GM21737 (cell line): ENCODE measurements around the gene P2RX3.
"Not testable (repeated sequence)": the region's sequence is repeated elsewhere in the genome, so short reads cannot be mapped to it uniquely, and the experiment has no call there.

Source experiments
- ATAC-seq: cut with Tn5 transposase; IDR thresholded peaks from one replicate; pipeline ENCODE4 v1.9.1; 2021; ENCODE audit warnings: mild to moderate bottlenecking, moderate library complexity; ENCODE audit not compliant: unreplicated experiment

The P2RX3 gene

DNA sequence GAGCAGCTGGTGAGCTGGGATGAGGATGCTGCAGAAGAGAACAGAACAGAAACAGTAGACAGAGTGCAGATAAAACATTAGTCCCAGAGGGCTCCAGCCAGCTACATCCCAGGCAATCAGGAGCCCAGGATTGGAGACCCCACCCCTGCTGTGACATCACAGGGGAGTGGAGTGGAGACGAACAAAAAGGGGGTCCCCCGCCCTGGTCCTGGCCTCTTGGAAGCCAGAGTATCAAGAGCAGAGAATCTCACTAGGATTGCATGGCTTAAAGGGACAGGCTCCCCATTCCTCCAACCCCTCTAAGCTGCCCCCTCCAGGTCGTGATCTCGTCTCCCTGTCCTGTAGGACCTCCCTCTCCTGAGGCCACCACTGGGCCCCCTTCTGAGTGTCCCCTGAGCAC lies at the start of gene P2RX3:
Gene P2RX3 (plus strand): TSS at position 211 of the 400 bp plus-strand sequence. CDS start 199 bp downstream, outside the sequence.
- no peak for ATAC-seq

DNA sequence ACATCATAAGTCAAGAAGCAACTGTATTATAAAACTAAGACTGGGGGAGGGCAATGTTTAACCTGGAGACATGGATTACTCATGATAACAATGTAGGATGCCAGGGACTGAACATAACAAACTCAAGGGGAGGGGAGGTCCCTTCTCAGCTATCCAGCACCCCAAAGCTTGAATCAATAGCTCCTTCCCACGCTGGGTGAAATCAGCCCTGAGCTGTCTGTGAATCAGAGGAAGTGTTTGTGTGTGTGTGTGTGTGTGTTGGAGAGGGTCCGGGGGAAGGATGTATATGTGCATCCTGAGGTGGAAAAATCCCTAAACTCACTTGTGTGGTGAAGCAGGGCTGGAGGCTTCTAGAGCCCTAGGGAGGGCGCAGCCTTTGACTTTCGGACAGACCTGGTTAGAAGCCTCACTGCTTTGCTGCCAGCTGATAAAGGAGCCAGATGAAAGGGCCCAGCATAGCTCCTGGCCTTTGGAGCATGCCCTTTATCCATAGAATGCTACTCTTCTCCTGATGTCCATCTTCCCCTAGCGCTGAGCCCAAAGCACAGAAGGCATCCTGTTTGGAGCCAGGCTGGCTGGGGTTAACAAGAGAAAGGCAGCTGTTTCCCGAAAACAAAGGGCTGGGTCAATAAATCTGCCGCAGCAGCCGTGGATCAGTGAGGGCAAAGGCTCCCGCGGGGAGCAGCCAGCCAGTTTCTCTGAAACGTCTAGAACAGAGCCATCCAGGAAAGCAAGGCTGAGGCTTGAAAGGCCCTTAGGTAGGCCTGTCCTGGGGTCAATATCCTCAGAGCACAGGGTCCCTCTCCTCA lies 49.2 kb upstream of the P2RX3 start:
- no peak for ATAC-seq

DNA sequence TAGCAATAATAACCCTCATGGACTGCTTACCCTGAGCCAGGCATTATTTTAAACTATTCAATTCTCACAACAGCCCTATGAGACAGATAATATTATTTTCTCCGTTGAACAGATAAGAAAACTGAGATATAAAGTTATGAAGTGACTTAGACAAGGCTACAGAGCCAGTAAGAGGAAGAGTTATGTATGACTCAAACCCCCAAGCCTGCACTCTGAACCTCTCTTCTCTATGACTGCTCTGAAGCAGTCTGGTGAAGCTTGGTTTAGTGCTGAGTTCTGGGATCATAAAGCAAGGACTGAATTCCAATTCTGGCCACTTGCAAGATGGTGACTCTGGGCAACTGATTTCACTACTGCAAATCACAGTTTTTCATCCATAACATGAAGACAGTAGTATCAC lies 47.9 kb upstream of the P2RX3 start:
- ATAC-seq: no peak

DNA sequence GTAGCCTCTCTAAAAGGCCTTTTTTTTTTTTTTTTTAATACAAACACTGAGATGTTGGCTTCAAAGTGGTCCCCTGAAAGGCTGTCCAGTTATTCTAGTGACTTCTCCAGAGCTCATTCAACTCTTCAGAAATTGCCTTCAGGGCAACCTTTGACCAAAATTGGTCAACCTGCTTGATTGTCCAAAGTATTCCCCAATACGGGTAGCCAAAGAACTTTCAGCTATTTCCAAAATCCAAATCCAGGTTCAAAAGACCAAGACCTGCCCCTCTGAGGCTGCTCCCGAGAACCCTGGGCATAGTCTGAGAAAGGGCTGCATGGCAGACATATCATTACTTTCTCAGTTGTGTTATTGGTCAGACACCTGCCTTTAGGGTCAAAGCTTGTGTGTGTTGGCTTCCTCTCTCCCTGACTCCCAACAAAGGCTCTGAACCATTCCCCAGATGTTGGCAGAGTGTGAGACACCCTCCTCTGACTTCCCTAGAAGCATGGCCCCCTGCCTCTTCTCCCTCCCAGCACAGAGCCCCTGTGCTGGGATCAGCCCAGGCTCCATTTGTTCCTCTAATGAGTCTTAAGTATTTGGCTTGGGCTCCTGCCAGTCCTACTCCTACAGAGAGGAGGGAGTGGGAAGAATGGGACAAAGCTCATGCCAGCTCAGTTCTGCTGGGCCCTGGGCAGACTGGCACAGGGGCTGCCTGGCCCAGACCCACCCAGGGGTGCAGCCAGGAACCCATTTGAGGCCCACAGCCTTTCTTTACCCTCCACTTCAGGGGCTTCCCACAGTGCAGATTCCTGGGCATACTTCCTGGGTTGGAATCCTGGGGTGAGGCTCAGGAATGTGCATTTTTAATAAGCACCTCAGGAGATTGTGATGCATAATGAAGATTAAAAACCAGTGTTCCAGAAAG lies 43.7 kb upstream of the P2RX3 start:
- no peak for ATAC-seq

DNA sequence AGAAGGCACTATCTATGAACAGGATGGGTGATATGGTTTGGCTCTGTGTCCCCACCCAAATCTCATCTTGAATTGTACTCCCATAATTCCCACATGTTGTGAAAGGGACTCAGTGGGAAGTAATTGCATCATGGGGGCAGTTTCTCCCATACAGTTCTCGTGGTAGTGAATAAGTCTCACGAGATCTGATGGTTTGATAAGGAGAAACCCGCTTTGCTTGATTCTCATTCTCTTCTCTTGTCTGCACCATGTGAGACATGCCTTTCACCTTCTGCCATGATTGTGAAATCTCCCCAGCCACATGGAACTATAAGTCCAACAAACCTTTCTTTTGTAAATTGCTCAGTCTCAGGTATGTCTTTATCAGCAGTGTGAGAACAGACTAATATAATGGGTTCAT lies 41.9 kb upstream of the P2RX3 start:
- not testable (repeated sequence) for ATAC-seq

DNA sequence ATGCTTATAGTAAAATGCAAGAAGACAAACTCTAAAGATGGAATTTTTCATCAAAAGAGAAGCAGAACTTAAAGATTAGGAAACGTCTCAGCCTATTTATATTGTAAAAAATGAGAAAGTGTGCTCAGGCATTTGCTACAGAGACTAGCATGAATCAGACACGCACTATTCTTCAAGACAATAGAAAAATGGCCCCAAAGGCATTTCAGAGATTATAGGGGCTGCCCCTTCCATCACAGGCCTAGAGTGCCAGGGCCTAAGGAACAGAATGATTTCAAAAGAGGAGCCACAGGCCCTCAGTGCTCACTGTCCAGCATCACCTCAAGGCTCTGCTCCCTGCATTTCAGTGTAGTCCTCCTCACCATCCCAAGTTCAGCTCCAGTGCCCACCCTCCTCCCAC lies 40.9 kb upstream of the P2RX3 start:
- ATAC-seq: no peak

DNA sequence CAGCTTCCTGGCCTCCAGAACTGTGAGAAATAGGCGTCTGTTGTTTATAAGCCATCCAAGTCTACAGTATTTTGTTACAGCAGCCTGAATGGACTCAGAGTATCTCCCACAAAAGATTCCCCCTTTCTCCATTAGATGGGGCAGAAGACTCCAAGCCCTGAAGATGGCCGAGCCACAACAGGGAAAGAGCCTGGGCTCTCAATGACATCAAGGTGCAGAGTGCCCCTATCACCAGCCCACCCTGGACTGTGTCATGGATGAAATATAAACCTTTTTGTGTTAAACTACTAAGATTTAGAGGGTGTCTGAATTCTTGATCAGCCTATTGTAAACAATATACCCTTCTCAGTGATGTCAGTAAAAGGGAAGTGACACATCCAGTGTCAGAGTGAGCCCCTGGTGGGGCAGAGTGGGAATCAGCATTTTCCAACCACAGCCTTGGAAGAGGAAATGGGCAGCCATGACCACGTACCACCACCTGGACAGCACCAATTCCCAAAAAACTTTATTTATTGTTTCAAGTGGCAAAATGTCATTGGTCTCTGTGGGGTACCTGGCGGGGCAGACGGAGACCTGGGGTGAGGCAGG lies 38.9 kb upstream of the P2RX3 start:
- no peak for ATAC-seq

DNA sequence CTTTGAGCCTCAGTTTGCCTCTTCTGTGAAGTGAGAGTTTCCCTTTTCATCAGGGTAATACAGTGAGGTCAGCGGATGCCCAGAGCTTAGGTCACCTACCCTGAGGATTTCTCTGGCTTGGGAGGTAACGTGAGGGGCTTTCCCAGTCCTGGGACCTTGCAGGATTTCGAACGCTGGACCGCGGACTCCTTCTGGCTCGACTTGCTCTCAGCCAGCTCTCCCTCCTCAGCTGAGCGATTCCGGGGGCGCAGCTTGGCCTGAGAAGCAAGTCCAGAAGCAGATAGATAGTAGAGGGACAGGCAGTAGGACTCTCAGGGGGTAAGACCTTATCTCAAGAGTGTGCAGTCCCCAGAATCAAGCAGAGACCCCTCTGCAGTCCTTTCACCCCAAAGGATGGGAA lies 37.4 kb upstream of the P2RX3 start:
- ATAC-seq: no peak

DNA sequence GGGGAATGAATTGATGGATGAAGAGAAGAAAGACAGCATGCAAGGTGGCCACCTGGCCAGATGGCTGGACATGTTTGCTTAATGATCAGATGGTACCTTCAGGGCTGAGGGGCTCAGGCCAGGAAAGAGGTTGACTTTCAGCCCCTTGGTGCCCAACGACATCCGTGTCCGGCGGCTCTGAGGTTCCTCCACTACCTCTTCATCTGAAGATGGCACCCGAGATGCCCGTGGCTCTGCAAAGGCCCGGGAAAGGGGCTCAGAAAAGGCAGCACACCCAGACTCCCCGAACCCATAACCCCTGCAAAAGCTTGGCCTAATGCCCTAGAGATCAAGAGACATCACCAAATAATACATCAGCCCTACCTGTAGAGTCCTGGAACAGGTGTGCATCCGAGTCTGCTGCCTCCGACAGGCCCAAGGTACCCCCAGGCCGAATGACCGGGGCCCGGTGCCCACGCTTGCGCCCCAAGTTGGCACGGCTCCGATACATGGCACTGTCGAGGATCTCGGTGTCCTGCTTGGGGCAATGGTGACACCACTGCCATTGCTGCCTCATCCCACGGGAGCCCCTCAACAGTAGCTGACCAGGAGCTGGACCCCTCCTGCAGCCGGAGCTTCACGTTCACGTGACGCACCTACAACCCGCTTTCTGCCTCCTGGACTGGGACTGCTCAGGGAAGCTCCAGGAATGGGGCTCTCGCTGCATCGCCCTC lies 36.3 kb upstream of the P2RX3 start:
- ATAC-seq: no peak

DNA sequence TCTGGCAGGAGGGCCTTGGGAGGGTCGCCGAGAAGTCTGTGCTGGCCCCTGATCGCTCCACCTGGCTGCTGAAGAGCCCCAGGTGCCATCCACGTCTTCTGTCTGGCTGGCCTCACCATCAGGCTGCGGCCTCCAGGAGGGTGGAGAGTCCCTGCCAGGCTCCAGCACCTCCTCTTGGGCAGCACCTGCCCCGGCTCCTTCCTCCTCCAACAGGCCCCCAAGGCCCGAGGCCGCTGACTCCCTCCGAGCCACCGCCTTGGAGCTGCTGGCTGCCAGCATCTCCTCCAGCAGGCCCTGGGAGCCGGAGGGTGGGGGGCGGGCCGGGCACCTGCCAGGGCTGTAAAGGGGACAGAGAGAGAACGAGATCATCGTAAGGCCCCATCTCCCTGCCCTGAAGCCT lies 35.7 kb upstream of the P2RX3 start:
- no peak for ATAC-seq

DNA sequence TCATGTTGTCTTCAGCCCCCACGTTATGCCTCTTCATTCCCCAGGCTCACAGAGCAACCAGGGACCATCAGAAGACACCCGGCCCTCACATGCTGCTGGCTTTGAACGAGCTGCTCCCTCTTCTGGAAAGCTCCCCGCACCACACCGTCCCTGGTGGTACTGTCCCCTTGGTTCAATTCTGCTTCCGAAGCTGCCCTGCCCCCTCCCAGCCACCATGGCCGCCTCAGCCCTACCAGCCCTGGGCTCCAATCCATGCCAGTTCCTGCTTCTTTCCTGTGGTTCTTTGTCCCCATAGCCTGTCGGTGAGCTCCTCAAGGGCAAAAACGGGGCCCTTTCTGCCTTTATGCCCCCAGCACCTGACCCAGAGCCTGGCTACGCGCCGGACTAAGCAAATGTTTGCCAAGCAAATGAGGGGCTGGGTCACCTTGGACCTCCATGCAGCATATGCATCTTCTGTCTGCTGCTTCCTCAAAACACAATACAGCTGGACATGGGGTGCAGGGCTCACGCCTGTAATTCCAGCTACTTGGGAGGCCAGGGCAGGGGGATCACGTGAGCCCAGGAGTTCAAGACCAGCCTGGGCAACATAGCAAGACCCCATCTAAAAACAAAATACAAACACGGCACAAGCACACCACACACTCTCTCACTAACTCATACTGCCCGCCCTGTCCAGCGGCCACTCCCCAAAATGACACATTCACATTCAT lies 34.7 kb upstream of the P2RX3 start:
- ATAC-seq: no peak

DNA sequence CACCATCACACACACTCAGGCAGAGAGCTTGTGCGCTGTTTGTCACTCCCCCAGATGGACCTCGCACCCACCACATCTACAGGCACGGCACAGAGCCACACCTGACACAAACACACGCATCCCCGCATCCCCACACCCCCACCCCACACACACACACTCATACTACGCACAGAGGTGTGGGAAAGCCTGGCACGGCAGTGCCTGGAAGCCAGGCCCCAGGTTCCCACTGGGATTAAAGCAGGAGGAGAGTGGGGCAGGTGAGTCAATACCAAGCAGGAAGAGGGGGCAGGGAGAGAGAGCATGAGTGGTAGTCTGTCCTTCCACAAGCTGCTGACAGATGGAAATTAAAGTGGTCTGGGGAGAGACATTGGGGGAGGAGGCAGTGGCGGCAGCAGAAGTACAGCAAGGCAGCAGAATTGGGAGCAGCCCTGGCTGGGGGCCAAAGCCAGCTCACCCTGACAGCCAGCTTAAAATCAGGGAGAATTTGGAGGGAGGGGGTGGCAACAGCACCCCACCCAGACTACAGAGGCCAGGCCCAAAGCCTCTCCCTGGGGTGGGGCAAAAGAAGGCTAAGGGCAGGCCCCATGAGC lies 34.1 kb upstream of the P2RX3 start:
- no peak for ATAC-seq

DNA sequence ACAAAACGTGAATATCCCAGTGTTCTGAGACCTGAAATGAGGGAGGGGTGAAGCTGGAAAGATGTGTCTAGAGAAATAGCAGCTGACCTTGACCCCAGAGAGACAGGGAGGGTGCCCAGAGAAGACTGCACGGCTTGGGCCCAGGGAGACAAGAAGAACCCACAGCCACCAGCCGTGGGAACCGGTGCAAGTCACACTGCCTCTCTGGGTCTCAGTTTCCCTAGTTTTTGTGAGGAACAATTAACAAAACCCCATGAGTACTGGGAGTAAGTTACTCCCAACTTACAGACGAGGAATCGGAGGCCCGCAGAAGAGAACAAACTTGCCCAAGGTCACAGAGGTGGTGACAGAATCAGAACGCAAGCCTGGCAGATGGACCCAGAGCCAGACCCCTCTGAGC lies 32.6 kb upstream of the P2RX3 start:
- no peak for ATAC-seq

DNA sequence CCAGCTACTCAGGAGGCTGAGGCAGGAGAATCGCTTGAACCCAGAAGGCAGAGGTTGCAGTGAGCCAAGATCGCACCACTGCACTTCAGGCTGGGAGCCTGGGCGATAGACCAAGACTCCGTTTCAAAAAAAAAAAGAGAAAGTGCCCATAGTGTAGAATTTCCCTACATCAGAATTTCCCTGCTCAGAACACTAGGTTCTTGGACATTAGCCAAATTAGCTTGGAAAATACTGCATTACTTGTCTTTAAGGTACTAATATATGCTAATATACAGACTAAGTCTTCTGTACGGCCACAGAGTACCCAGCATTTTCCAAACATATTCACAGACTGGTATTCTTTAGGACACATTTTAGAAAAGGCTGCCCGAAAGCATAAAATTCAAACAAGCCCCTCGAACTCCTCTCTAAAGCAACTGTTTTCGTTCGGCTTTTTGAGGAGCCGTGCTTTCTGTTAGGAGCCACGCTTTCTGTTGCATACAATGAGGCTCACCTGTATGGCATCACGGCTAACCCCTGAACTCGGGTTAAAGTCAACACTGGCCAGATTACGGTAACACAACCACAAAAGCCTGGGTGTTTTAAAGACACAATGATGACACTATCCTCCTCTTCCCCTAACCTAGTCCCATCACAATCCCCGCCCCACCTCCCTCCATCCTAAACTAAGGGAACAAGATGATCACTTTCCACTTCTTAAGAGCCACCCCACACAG lies 31.8 kb upstream of the P2RX3 start:
- no peak for ATAC-seq

DNA sequence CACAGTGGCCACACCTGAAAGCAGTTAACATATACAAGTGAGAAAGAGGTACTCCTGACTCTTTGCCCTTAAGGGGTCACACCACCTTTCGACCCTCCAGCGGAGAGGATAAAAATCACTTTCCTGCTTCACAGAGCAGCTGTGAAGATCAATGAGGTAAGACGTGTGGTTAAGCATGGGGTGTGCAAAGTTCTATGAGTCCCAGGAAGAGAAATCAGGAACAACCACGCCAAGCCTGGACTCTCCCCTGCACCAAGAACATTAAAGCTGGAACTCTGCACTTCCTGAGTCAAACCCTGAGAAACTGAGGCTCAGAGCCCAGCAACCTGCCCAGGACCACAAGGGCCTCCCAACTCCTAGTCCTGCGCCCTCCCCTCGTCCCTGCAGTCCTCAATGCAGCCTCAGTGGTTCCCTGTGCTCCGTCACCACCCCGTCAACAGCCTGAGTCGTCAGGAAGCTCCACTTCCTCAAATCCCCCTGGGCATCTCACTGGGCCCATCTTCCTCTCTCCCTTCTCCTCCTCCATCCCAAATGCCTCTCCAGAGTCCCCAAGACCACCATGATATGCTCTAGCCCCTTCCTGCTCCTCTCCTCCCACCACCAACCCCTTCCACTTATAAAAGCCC lies 31.1 kb upstream of the P2RX3 start:
- no peak for ATAC-seq

DNA sequence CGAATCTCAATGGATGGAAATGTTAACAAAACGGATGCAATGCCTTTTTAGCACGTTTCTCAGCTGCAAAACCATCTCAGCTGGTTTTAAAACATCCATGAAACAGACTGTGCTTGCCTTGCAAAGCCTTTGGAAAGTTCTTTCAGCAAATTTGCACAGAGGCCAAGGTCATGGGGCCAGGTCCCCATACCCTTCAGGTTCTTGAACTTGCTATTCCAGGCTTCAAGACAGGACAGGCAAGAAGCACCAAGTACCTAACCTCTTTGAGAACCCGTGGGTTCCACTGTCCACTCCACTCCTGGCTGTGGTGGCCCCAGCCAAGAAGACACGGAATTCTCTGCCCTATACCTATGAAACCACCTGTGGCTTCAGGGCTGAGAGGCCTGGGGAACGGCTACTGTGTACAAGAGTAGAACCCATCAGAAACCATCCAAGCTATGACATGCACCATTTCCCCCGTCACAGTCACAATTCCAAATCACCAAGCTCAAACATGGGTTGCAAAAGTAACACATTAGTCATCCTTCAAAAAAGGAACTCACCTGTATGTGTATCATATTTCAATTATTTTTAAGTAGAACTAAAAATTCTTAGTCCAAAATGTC lies 30.4 kb upstream of the P2RX3 start:
- ATAC-seq: no peak

DNA sequence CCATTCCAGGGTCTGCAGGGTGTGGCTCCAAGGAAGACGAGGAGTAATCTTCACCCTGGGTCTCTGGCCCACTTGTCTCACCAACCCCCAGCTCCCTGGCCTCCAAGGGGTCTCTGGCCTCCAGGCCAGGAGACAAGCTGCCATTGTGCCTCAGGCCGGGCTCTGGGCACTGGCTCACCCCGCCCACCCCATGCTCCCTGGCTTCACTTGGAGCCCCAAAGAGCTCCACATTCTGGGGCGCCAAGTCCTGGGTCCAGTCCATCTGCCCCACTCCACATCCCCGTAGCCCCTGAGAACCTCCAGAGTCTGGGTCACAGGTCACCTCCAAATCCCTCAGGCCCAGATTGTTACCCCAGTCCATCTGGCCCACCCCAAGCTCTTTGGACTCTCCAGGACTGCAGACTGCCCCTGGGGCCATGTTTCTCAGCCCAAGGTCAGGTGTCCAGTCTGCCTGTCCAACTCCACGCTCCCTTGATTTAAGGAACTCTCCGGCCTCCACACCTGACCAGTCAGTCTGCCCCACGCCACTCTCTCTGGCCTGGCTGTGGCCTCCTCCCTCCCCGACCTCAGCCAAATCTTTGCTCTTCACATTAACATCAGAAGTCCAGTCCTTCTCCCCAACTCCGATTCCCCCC lies 29.6 kb upstream of the P2RX3 start:
- no peak for ATAC-seq
